H1 (cell line): Measurements from ENCODE around the gene RNF145.
"Not testable (repeated sequence)": the region's sequence is repeated elsewhere in the genome, so short reads cannot be mapped to it uniquely, and the experiment has no call there.

Experiments used
- CBX8 ChIP-seq: fragments of 300-800, 300-1000 bp; sonication (generic); IDR thresholded peaks from 2 replicates; pipeline ENCODE4 v1.7.1; 2016; ENCODE audit warnings: low read depth, low read length, borderline replicate concordance
- CHD2 ChIP-seq: IDR thresholded peaks from 2 replicates; pipeline ENCODE4 v1.6.1; 2012; ENCODE audit warnings: low read length, improper control_type of control experiment
- CTCF ChIP-seq, 3 experiments: IDR thresholded peaks; 1 replicate in 2 of 3; 2 replicates in 1 of 3; pipeline versions ENCODE4 v1.5.1 to v1.6.1; 2011; ENCODE audit warnings: low read length in 3 of 3, mild to moderate bottlenecking in 3 of 3, inconsistent platforms in 2 of 3, low read depth in 1 of 3, moderate library complexity in 1 of 3; ENCODE audit not compliant: insufficient read depth in 1 of 3; ENCODE audit errors: control extremely low read depth in 1 of 3
- EZH2 ChIP-seq: fragments of 200-600 bp; sonication (generic); IDR thresholded peaks from 2 replicates; pipeline ENCODE4 v1.7.1; 2012; ENCODE audit warnings: low read depth, mild to moderate bottlenecking, moderate library complexity, low read length, inconsistent platforms; ENCODE audit not compliant: severe bottlenecking
- FOSL1 ChIP-seq: IDR thresholded peaks from 2 replicates; pipeline ENCODE4 v1.6.1; 2011; ENCODE audit warnings: mild to moderate bottlenecking, low read depth, low read length, moderate library complexity; ENCODE audit not compliant: insufficient read depth
- HDAC2 ChIP-seq, 2 experiments: fragments of 300-600 bp in 1 of 2; sonication (generic) in 1 of 2; IDR thresholded peaks; 2 replicates each; pipeline ENCODE4 v1.6.1; 2011 to 2012; ENCODE audit warnings: low read depth in 2 of 2, low read length in 2 of 2, mild to moderate bottlenecking in 2 of 2, moderate library complexity in 2 of 2, borderline replicate concordance in 1 of 2, inconsistent platforms in 1 of 2
- POLR2A ChIP-seq, 2 experiments: IDR thresholded peaks; 1 replicate in 1 of 2; 2 replicates in 1 of 2; pipeline ENCODE4 v1.6.1; 2011; ENCODE audit warnings: low read depth in 2 of 2, low read length in 2 of 2, mild to moderate bottlenecking in 2 of 2; ENCODE audit errors: control extremely low read depth in 1 of 2
- RFX5 ChIP-seq: IDR thresholded peaks from 2 replicates; pipeline ENCODE4 v1.6.1; 2011; ENCODE audit warnings: low read depth, low read length, improper control_type of control experiment, borderline replicate concordance
- SAP30 ChIP-seq: fragments of 300-600 bp; sonication (generic); IDR thresholded peaks from 2 replicates; pipeline ENCODE4 v1.7.1; 2012; ENCODE audit warnings: low read length, moderate library complexity, mild to moderate bottlenecking, inconsistent platforms; ENCODE audit not compliant: insufficient read depth, insufficient replicate concordance
- SUZ12 ChIP-seq: fragments of 200-600 bp; sonication (generic); IDR thresholded peaks from 2 replicates; pipeline ENCODE4 v1.6.1; 2012; ENCODE audit warnings: mild to moderate bottlenecking, inconsistent platforms, low read length, moderate library complexity, mixed read lengths
- USF2 ChIP-seq: IDR thresholded peaks from 2 replicates; pipeline ENCODE4 v1.6.1; 2011; ENCODE audit warnings: low read length, improper control_type of control experiment
- TF ChIP-seq, protein P1 (sequence below): IDR thresholded peaks from 2 replicates; pipeline ENCODE4 v1.6.1; 2012; ENCODE audit warnings: low read length, inconsistent platforms

- TF ChIP-seq RFX5; CTCF (IDR thresholded peaks at IDR 0.05; ENCODE audit: control extremely low read depth in 1 of 3, insufficient read depth in 1 of 3, low read depth in 1 of 3, low read length in 3 of 3); USF2; POLR2A (IDR thresholded peaks at IDR 0.05; ENCODE audit: control extremely low read depth in 1 of 2, low read depth in 2 of 2, low read length in 2 of 2); CHD2; SAP30; EZH2; SUZ12; HDAC2 (IDR thresholded peaks at IDR 0.05; ENCODE audit: borderline replicate concordance in 1 of 2, low read depth in 2 of 2, low read length in 2 of 2); FOSL1; CBX8: not testable (repeated sequence)
- TF ChIP-seq, protein P1, sequence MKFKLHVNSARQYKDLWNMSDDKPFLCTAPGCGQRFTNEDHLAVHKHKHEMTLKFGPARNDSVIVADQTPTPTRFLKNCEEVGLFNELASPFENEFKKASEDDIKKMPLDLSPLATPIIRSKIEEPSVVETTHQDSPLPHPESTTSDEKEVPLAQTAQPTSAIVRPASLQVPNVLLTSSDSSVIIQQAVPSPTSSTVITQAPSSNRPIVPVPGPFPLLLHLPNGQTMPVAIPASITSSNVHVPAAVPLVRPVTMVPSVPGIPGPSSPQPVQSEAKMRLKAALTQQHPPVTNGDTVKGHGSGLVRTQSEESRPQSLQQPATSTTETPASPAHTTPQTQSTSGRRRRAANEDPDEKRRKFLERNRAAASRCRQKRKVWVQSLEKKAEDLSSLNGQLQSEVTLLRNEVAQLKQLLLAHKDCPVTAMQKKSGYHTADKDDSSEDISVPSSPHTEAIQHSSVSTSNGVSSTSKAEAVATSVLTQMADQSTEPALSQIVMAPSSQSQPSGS, result not testable (repeated sequence)
Observed at GRCh38 chr5:159228097-159228496, 18.7 kb upstream of the RNF145 start.
